SK-N-MC (cell line): ENCODE data around the gene IFRD1.

Experiments
- DNase-seq: peaks from one replicate; pipeline ENCODE4 v3.0.0-alpha.2; 2011; ENCODE audit warnings: low read depth, low spot score
- H3K27ac ChIP-seq: fragments of 200-600 bp; sonication (generic); 2 replicates; pipeline ENCODE4 v1.5.1; 2016; ENCODE audit warnings: mixed run types
- H3K36me3 ChIP-seq: fragments of 200-600 bp; sonication (generic); 2 replicates; pipeline ENCODE4 v1.6.1; 2017; ENCODE audit warnings: antibody characterized with exemption, low read length, mixed read lengths; ENCODE audit not compliant: insufficient read depth
- H3K4me3 ChIP-seq: fragments of 200-600 bp; sonication (generic); 2 replicates; pipeline ENCODE4 v1.5.1; 2016
- H3K9ac ChIP-seq: fragments of 200-600 bp; sonication (generic); 2 replicates; pipeline ENCODE4 v1.8.0; 2017; ENCODE audit warnings: mixed run types, mixed read lengths; ENCODE audit not compliant: insufficient read length
- H3K9me3 ChIP-seq: fragments of 200-600 bp; sonication (generic); 2 replicates; pipeline ENCODE4 v1.6.1; 2017; ENCODE audit warnings: low read depth, mild to moderate bottlenecking, antibody characterized with exemption, low read length, moderate library complexity, mixed read lengths
- EZH2 ChIP-seq: fragments of 200-600 bp; sonication (generic); IDR thresholded peaks from one replicate; pipeline ENCODE4 v1.6.1; 2017; ENCODE audit warnings: antibody characterized with exemption
- FOXP2 ChIP-seq: optimal IDR thresholded peaks from 2 replicates; pipeline ENCODE3; 2011; ENCODE audit warnings: mild to moderate bottlenecking, moderate library complexity; ENCODE audit not compliant: insufficient read depth; ENCODE audit errors: extremely low read length, control extremely low read depth
- POLR2AphosphoS5 ChIP-seq: IDR thresholded peaks from 2 replicates; pipeline ENCODE4 v1.6.1; 2012; ENCODE audit warnings: mild to moderate bottlenecking, low read depth, low read length, borderline replicate concordance

The IFRD1 gene

GRCh38 chr7:112419543-112420130 is 30.6 kb upstream of the IFRD1 start:
- Histone ChIP-seq H3K4me3 (no peak overlapping the region), H3K9ac (no peak overlapping the region), H3K36me3 (no peaks in the 10 kb centered on the region), H3K9me3 (no peaks in the 10 kb centered on the region), H3K27ac (no peak overlapping the region)
- DNase-seq: no peak
- no peak for TF ChIP-seq FOXP2

GRCh38 chr7:112420236-112420861 is 29.9 kb upstream of the IFRD1 start:
- peak overlapping the region; percentile 42 for H3K4me3 ChIP-seq
- no peaks in the 10 kb centered on the region for H3K36me3 ChIP-seq
- TF ChIP-seq POLR2AphosphoS5: no peak
- TF ChIP-seq EZH2: no peak
- no peak for TF ChIP-seq FOXP2
- peak overlapping the region; percentile 43 for H3K27ac ChIP-seq
- H3K9me3 ChIP-seq: no peaks in the 10 kb centered on the region
- DNase-seq: no peak
- no peak overlapping the region for H3K9ac ChIP-seq

- peak overlapping the region; percentile 65; the same call in 1 of the 2 replicates for H3K27ac ChIP-seq
- H3K9me3 ChIP-seq: no peaks in the 10 kb centered on the region
- DNase-seq: no peak
- TF ChIP-seq EZH2 (no peak), POLR2AphosphoS5 (no peak), FOXP2 (no peak)
- no peak overlapping the region for H3K4me3 ChIP-seq
- no peak overlapping the region for H3K9ac ChIP-seq
- no peaks in the 10 kb centered on the region for H3K36me3 ChIP-seq
Measured at GRCh38 chr7:112421666-112422486, 28.4 kb upstream of the IFRD1 start.

- Histone ChIP-seq H3K9me3 (no peaks in the 10 kb centered on the region), H3K27ac (peak overlapping the region; percentile 65; the same call in 1 of the 2 replicates), H3K9ac (peak overlapping the region; percentile 11), H3K36me3 (no peaks in the 10 kb centered on the region), H3K4me3 (peak overlapping the region; percentile 28; the same call in 1 of the 2 replicates)
- DNase-seq: no peak
- TF ChIP-seq POLR2AphosphoS5 (no peak), FOXP2 (no peak), EZH2 (no peak)
Measured at GRCh38 chr7:112422842-112423496, 27.3 kb upstream of the IFRD1 start.

- no peak overlapping the region for H3K9ac ChIP-seq
- H3K36me3 ChIP-seq: no peaks in the 10 kb centered on the region
- TF ChIP-seq FOXP2 (no peak), POLR2AphosphoS5 (no peak), EZH2 (no peak)
- DNase-seq: no peak
- H3K9me3 ChIP-seq: no peaks in the 10 kb centered on the region
- H3K27ac ChIP-seq: no peak overlapping the region
- no peak overlapping the region for H3K4me3 ChIP-seq
Measured at GRCh38 chr7:112423987-112424386, 26.3 kb upstream of the IFRD1 start.

- TF ChIP-seq FOXP2: no peak
- no peak for TF ChIP-seq POLR2AphosphoS5
- TF ChIP-seq EZH2: no peak
- no peak overlapping the region for H3K27ac ChIP-seq
- no peak overlapping the region for H3K9ac ChIP-seq
- H3K36me3 ChIP-seq: no peaks in the 10 kb centered on the region
- H3K4me3 ChIP-seq: no peak overlapping the region
- H3K9me3 ChIP-seq: no peaks in the 10 kb centered on the region
- no peak for DNase-seq
Measured at GRCh38 chr7:112427984-112428383, 22.3 kb upstream of the IFRD1 start.

GRCh38 chr7:112428715-112429114 is 21.5 kb upstream of the IFRD1 start:
- H3K36me3 ChIP-seq: no peaks in the 10 kb centered on the region
- no peak overlapping the region for H3K27ac ChIP-seq
- H3K9ac ChIP-seq: no peak overlapping the region
- no peak for TF ChIP-seq POLR2AphosphoS5
- no peak for DNase-seq
- no peaks in the 10 kb centered on the region for H3K9me3 ChIP-seq
- no peak overlapping the region for H3K4me3 ChIP-seq

- no peak overlapping the region for H3K27ac ChIP-seq
- no peaks in the 10 kb centered on the region for H3K9me3 ChIP-seq
- H3K36me3 ChIP-seq: no peaks in the 10 kb centered on the region
- no peak overlapping the region for H3K9ac ChIP-seq
- no peak for TF ChIP-seq FOXP2
- no peak for TF ChIP-seq EZH2
- TF ChIP-seq POLR2AphosphoS5: no peak
- no peak overlapping the region for H3K4me3 ChIP-seq
- DNase-seq: no peak
Measured at GRCh38 chr7:112430649-112431048, 19.6 kb upstream of the IFRD1 start.
